ENCODE measurements around the gene MAPKAPK2. TPM values are rescaled to one million over a fixed set of nuclear protein-coding genes. Genes with fewer than 3 reads are reported as not detected.

The MAPKAPK2 gene
- total RNA-seq, 4 donors from 2014 or later, result 37.8 to 70.1 (median 61.7) TPM

DNA sequence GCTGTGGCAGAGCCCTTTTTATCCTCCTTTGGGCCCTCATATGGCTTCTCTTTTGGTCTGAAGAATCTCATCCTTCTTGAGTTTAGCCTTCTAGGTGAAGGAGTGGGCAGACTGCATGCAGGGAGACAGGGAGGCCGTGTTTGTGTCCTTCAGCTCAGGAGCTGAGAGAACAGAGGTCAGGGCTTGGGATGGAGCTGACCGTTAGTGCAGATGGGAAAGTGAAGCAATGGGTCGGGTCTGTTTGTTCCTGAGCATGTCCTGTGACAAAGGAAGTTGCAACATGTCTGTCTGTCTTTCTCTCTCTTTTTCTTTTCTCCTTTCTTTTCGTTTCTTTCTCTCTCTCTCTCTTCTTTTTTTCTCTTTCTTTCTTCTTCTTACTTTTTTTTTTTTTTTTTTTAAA is 14.9 kb downstream of the MAPKAPK2 start:
- no peak for DNase-seq (ENCODE audit: extremely low spot score)

DNA sequence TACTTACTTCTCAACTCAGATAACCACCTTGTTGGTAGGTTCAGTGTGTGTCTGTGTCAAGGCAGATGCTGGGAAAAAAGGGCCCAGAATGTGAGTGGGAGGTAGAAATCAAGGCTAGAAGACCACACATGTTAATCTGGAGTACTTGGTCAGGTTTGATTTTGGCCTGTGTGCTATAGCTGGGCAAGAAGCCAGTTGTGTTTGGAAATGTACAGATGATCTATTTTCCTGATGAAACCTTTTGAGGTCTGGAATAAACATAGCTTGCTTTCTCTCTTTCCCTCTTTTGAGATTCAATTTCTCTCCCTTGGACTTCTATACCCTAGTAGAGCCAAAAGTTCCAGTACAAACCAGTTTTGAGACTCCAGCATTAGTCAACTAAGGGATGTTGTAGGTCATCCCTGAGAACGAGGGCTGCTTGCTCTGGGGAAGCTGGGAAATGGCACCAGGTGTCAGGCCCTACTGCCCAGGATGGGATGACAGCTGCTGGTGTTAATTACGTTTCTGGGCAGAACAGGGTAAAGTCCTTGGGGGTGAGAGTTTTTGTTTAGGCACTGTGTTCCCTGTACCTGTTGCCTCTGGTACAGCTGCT is 15.8 kb downstream of the MAPKAPK2 start:
- Histone ChIP-seq H3K27ac (replicated peaks in 1 of 4) (peak overlapping the region; percentile 25 to 52 (median 41)), H3K4me1 (peaks cover 85 to 98% (median 97%) of the 10 kb centered on the region in 4 donors), H3K4me3 (no peak overlapping the region), H3K27me3 (no peaks in the 10 kb centered on the region), H3K36me3 (peaks cover 0 to 12% (median 5%) of the 10 kb centered on the region in 4 donors), H3K9me3 (no peaks in the 10 kb centered on the region)
- 25% methylated on average over 2 of the region's 2 CpGs for WGBS
- intact Hi-C loops (cut with DNase I), result no loop called here
- DNase-seq (ENCODE audit: extremely low spot score), result no peak
- TF ChIP-seq EP300 (IDR thresholded peaks at IDR 0.05) (no peak), POLR2A (IDR thresholded peaks at IDR 0.05; ENCODE audit: low read depth) (no peak), POLR2AphosphoS5 (IDR thresholded peaks at IDR 0.05) (peak in 1 of 2 donors; percentile 20)
- TF ChIP-seq, protein P1, sequence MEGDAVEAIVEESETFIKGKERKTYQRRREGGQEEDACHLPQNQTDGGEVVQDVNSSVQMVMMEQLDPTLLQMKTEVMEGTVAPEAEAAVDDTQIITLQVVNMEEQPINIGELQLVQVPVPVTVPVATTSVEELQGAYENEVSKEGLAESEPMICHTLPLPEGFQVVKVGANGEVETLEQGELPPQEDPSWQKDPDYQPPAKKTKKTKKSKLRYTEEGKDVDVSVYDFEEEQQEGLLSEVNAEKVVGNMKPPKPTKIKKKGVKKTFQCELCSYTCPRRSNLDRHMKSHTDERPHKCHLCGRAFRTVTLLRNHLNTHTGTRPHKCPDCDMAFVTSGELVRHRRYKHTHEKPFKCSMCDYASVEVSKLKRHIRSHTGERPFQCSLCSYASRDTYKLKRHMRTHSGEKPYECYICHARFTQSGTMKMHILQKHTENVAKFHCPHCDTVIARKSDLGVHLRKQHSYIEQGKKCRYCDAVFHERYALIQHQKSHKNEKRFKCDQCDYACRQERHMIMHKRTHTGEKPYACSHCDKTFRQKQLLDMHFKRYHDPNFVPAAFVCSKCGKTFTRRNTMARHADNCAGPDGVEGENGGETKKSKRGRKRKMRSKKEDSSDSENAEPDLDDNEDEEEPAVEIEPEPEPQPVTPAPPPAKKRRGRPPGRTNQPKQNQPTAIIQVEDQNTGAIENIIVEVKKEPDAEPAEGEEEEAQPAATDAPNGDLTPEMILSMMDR (IDR thresholded peaks at IDR 0.05), result no peak

More for the DNA sequence above, 14.9 kb downstream of the MAPKAPK2 start:
- Histone ChIP-seq H3K4me1 (peaks cover 84 to 98% (median 97%) of the 10 kb centered on the region in 4 donors), H3K36me3 (peaks cover 0 to 12% (median 5%) of the 10 kb centered on the region in 4 donors), H3K27ac (replicated peaks in 1 of 4) (peak overlapping the region; percentile 31 to 52 (median 41)), H3K4me3 (no peak overlapping the region), H3K27me3 (no peaks in the 10 kb centered on the region), H3K9me3 (no peaks in the 10 kb centered on the region)
- TF ChIP-seq POLR2AphosphoS5 (IDR thresholded peaks at IDR 0.05) (peak; percentile 47 to 68), EP300 (IDR thresholded peaks at IDR 0.05) (no peak)
- intact Hi-C loops (cut with DNase I), result no loop called here
- WGBS, result 66% methylated on average over 4 of the region's 4 CpGs

DNA sequence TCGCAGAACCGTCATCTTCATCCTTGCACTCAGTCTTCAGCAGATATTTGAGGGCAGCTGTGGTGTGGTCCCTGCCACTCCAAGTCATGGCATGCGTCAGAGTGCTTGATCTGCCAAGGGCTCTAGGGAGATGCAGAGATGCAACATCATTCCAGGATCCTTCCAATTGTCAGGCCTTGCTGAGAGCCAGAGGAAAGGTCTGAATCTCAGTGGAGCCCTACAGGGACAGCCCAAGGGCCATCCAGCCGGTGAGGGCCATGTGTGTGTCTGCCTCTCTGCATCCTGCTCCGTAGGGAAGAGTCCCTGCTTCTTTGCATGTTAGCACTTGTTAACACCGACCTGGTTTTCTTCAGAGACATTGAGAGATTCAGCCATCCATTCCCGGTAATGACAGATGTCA is 17.6 kb downstream of the MAPKAPK2 start:
- H3K27ac ChIP-seq (replicated peaks in 1 of 4), result no peak overlapping the region
- WGBS, result 88% methylated on average over 7 of the region's 7 CpGs
- H3K9me3 ChIP-seq, result no peaks in the 10 kb centered on the region
- intact Hi-C loops (cut with DNase I), result no loop called here
- DNase-seq (ENCODE audit: extremely low spot score), result no peak
- H3K27me3 ChIP-seq, result no peaks in the 10 kb centered on the region
- TF ChIP-seq POLR2A (IDR thresholded peaks at IDR 0.05; ENCODE audit: low read depth), result no peak
- TF ChIP-seq POLR2AphosphoS5 (IDR thresholded peaks at IDR 0.05), result no peak
- TF ChIP-seq, protein P1 (IDR thresholded peaks at IDR 0.05), result no peak
- TF ChIP-seq EP300 (IDR thresholded peaks at IDR 0.05), result no peak
- H3K4me1 ChIP-seq, result peaks cover 91 to 98% (median 97%) of the 10 kb centered on the region in 4 donors
- H3K4me3 ChIP-seq, result no peak overlapping the region
- H3K36me3 ChIP-seq, result peaks cover 0 to 12% (median 2%) of the 10 kb centered on the region in 4 donors

DNA sequence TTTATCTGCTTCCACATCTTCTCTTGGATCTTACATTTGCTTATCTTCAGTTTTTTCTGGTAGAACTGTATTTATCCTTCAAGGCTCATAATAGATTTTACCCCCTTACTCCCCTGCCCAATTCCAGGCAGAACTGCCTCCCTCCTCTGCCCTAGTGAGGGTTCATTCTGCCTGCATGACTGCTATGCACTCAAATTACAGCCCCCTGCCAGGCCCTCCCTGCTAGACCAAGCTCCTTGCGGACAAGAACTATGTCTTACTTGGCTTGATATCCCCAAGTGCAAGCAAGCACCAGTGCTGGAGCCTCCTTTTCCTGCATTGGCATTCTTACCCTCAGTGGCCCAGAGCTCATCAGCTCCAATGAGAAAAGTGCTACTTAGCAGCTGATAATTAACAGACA is 18.1 kb downstream of the MAPKAPK2 start:
- DNase-seq (ENCODE audit: extremely low spot score), result no peak
- H3K4me1 ChIP-seq, result peaks cover 91 to 98% (median 97%) of the 10 kb centered on the region in 4 donors

DNA sequence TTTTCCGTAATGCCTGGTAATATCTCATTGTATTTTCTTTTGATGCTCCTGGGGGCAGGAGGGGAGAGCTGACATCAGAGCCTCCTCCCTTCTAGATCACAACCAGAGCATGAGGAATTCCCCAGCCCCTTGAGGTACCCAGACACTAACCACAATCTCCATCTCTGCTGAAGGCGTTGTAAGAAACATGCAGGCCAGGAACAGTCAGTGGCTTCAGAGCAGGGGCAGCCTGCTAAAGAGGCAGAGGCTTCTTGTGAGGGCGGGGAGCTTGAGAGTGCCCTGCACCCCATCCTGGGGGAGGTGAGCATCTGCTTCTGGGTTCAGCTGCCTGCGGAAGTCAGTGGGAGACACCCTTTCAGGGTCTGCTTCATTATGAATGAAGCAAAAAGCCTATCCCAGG is 19.0 kb downstream of the MAPKAPK2 start:
- TF ChIP-seq, protein P1 (IDR thresholded peaks at IDR 0.05), result no peak
- TF ChIP-seq POLR2A (IDR thresholded peaks at IDR 0.05; ENCODE audit: low read depth), result no peak
- DNase-seq (ENCODE audit: extremely low spot score), result no peak
- intact Hi-C loops (cut with DNase I), result no loop called here
- no peak overlapping the region for H3K4me3 ChIP-seq
- H3K9me3 ChIP-seq, result no peaks in the 10 kb centered on the region
- H3K27me3 ChIP-seq, result no peaks in the 10 kb centered on the region
- peaks cover 92 to 100% (median 97%) of the 10 kb centered on the region in 4 donors for H3K4me1 ChIP-seq
- H3K27ac ChIP-seq (replicated peaks in 1 of 4), result peak overlapping the region in 1 of 4 donors; percentile 1
- H3K36me3 ChIP-seq, result peaks cover 0 to 7% (median 0%) of the 10 kb centered on the region in 4 donors
- 77% methylated on average over 4 of the region's 4 CpGs for WGBS

More for the DNA sequence above, 18.1 kb downstream of the MAPKAPK2 start:
- Histone ChIP-seq H3K27me3 (no peaks in the 10 kb centered on the region), H3K36me3 (peaks cover 0 to 8% (median under 1%) of the 10 kb centered on the region in 4 donors), H3K27ac (replicated peaks in 1 of 4) (peak overlapping the region in 1 of 4 donors; percentile 1), H3K9me3 (no peaks in the 10 kb centered on the region), H3K4me3 (no peak overlapping the region)
- WGBS, result 100% methylated on average over 1 of the region's 1 CpG
- intact Hi-C loops (cut with DNase I), result no loop called here
- TF ChIP-seq POLR2AphosphoS5 (IDR thresholded peaks at IDR 0.05) (no peak), POLR2A (IDR thresholded peaks at IDR 0.05; ENCODE audit: low read depth) (no peak), EP300 (IDR thresholded peaks at IDR 0.05) (no peak)
- TF ChIP-seq, protein P1 (IDR thresholded peaks at IDR 0.05), result no peak
